ENCODE measurements around the gene DAND5.
A peak's percentile ranks its signal among the peaks of the same experiment; 100 is the strongest.
"Not testable (repeated sequence)": the region's sequence is repeated elsewhere in the genome, so short reads cannot be mapped to it uniquely, and the experiment has no call there.

Gene DAND5

GRCh38 chr19:12967907-12968306, 1.5 kb upstream of the DAND5 start:
- no peak for DNase-seq (ENCODE audit: low read depth, low spot score)

GRCh38 chr19:12970070-12970820, 869 bp downstream of the DAND5 start:
- no peak for DNase-seq (ENCODE audit: low read depth, low spot score)

- no peak for DNase-seq (ENCODE audit: low read depth, low spot score)
Measured at GRCh38 chr19:12973236-12973635, 3.9 kb downstream of the DAND5 start.

GRCh38 chr19:12974301-12975220, 5.2 kb downstream of the DAND5 start:
- DNase-seq (ENCODE audit: low read depth, low spot score): no peak

- no peak for DNase-seq (ENCODE audit: low read depth, low spot score)
Measured at GRCh38 chr19:12975221-12975741, 5.9 kb downstream of the DAND5 start.

GRCh38 chr19:12976109-12976508, 6.7 kb downstream of the DAND5 start:
- DNase-seq (ENCODE audit: low read depth, low spot score): not testable (repeated sequence)

GRCh38 chr19:12979974-12980373, 10.6 kb downstream of the DAND5 start:
- DNase-seq (ENCODE audit: low read depth, low spot score): no peak

- DNase-seq (ENCODE audit: low read depth, low spot score): no peak
Measured at GRCh38 chr19:12982648-12983047, 13.3 kb downstream of the DAND5 start.

- DNase-seq (ENCODE audit: low read depth, low spot score): no peak
Measured at GRCh38 chr19:12983091-12983490, 13.7 kb downstream of the DAND5 start.

GRCh38 chr19:12983542-12984142, 14.3 kb downstream of the DAND5 start:
- DNase-seq (ENCODE audit: low read depth, low spot score): peak; percentile 37

- DNase-seq (ENCODE audit: low read depth, low spot score): no peak
Measured at GRCh38 chr19:12984143-12984627, 14.8 kb downstream of the DAND5 start.

GRCh38 chr19:12984683-12985048, 15.3 kb downstream of the DAND5 start:
- no peak for DNase-seq (ENCODE audit: low read depth, low spot score)

GRCh38 chr19:12985049-12985776, 15.8 kb downstream of the DAND5 start:
- DNase-seq (ENCODE audit: low read depth, low spot score): no peak

GRCh38 chr19:12986726-12987125, 17.4 kb downstream of the DAND5 start:
- no peak for DNase-seq (ENCODE audit: low read depth, low spot score)

GRCh38 chr19:12987190-12987589, 17.8 kb downstream of the DAND5 start:
- DNase-seq (ENCODE audit: low read depth, low spot score): no peak

GRCh38 chr19:12987781-12988180, 18.4 kb downstream of the DAND5 start:
- DNase-seq (ENCODE audit: low read depth, low spot score): no peak

- DNase-seq (ENCODE audit: low read depth, low spot score): no peak
Measured at GRCh38 chr19:12990431-12990830, 21.1 kb downstream of the DAND5 start.

GRCh38 chr19:12990853-12991252, 21.5 kb downstream of the DAND5 start:
- DNase-seq (ENCODE audit: low read depth, low spot score): no peak

GRCh38 chr19:12991296-12991695, 21.9 kb downstream of the DAND5 start:
- no peak for DNase-seq (ENCODE audit: low read depth, low spot score)

GRCh38 chr19:12992729-12993128, 23.4 kb downstream of the DAND5 start:
- DNase-seq (ENCODE audit: low read depth, low spot score): no peak

GRCh38 chr19:12993562-12993961, 24.2 kb downstream of the DAND5 start:
- no peak for DNase-seq (ENCODE audit: low read depth, low spot score)
